CD4-positive, CD25-positive, alpha-beta regulatory T cell (primary cell): ENCODE measurements around the gene JARID2. TPM values are rescaled to one million over a fixed set of nuclear protein-coding genes. Genes with fewer than 3 reads are reported as not detected.

Experiments
- ATAC-seq, 2 donors: fragments of 150-1000 bp; cut with Tn5 transposase; one replicate each; pipeline ENCODE4 v1.10.0; 2021; ENCODE audit warnings: low read depth in 2 of 2, moderate number of reproducible peaks in 2 of 2, moderate library complexity in 1 of 2
- DNase-seq, 3 donors: peaks; one replicate each; pipeline versions ENCODE4 v3.0.0 to v3.0.0-alpha.2; 2012 to 2022; ENCODE audit warnings: mixed read lengths in 1 of 3
- H3K27ac ChIP-seq: one replicate; pipeline ENCODE4 v1.7.0; 2013; ENCODE audit warnings: mild to moderate bottlenecking, low read length; ENCODE audit not compliant: insufficient read depth, poor library complexity, severe bottlenecking
- H3K27me3 ChIP-seq: one replicate; pipeline ENCODE4 v1.7.0; 2013; ENCODE audit warnings: low read length; ENCODE audit not compliant: control insufficient read depth, insufficient read depth
- H3K36me3 ChIP-seq: one replicate; pipeline ENCODE4 v1.7.0; 2013; ENCODE audit warnings: mild to moderate bottlenecking, low read length, moderate library complexity; ENCODE audit not compliant: control insufficient read depth, insufficient read depth
- H3K4me1 ChIP-seq: 2 replicates; pipeline ENCODE4 v1.7.0; 2013; ENCODE audit warnings: mild to moderate bottlenecking, low read length; ENCODE audit not compliant: insufficient read depth, control insufficient read depth, poor library complexity, severe bottlenecking
- H3K4me3 ChIP-seq: one replicate; pipeline ENCODE4 v1.7.0; 2013; ENCODE audit warnings: low read depth, mild to moderate bottlenecking, low read length, moderate library complexity
- H3K9me3 ChIP-seq, 2 experiments: 1 replicate in 1 of 2; 2 replicates in 1 of 2; pipeline ENCODE4 v1.7.0; 2013; ENCODE audit warnings: low read length in 2 of 2, mild to moderate bottlenecking in 1 of 2, moderate library complexity in 1 of 2; ENCODE audit not compliant: control insufficient read depth in 2 of 2
- H3K27ac Mint-ChIP-seq, 3 donors: one replicate each; pipeline ENCODE4 v1.8.0; 2020 to 2022; ENCODE audit warnings: mild to moderate bottlenecking in 3 of 3, mixed read lengths in 3 of 3, moderate library complexity in 2 of 3
- H3K27me3 Mint-ChIP-seq: one replicate; pipeline ENCODE4 v1.8.0; 2022; ENCODE audit warnings: mild to moderate bottlenecking, mixed read lengths
- H3K36me3 Mint-ChIP-seq: one replicate; pipeline ENCODE4 v1.8.0; 2020; ENCODE audit warnings: mixed read lengths
- H3K4me1 Mint-ChIP-seq, 4 donors: one replicate each; pipeline ENCODE4 v1.8.0; 2020 to 2022; ENCODE audit warnings: mixed read lengths in 4 of 4, mild to moderate bottlenecking in 1 of 4
- H3K4me3 Mint-ChIP-seq, 4 donors: one replicate each; pipeline ENCODE4 v1.8.0; 2020 to 2022; ENCODE audit warnings: mild to moderate bottlenecking in 4 of 4, mixed read lengths in 4 of 4, moderate library complexity in 3 of 4
- H3K9me3 Mint-ChIP-seq, 7 donors: one replicate each; pipeline ENCODE4 v1.8.0; 2020 to 2022; ENCODE audit warnings: mixed read lengths in 7 of 7, mild to moderate bottlenecking in 3 of 7, moderate library complexity in 2 of 7
- polyA plus RNA-seq, 4 donors: library from polyadenylated mRNA; unstranded; fragments of 300-500 nt; fragmentation: Illumina TruSeq; gene quantifications; one replicate each; pipeline ENCODE4 v1.2.3, GENCODE V29; 2021
- total RNA-seq: library from RNA; stranded (reverse); gene quantifications from one replicate; pipeline ENCODE4 v1.2.3, GENCODE V29; 2022

Gene JARID2
- total and polyA plus RNA-seq, 5 donors from 2014 or later: 4.1 to 26.1 (median 5.6) TPM

GRCh38 chr6:15511248-15512125, 265.6 kb downstream of the JARID2 start:
- DNase-seq (no peak), ATAC-seq (no peak)
- H3K4me1 ChIP-seq: no peaks in the 10 kb centered on the region
- H3K4me3 ChIP-seq: no peak overlapping the region
- H3K27ac Mint-ChIP-seq: peak overlapping the region in 2 of 3 donors; percentile 67 to 79
- H3K9me3 Mint-ChIP-seq: no peaks in the 10 kb centered on the region
- H3K4me3 Mint-ChIP-seq: no peak overlapping the region
- no peak overlapping the region for H3K27ac ChIP-seq
- no peaks in the 10 kb centered on the region for H3K27me3 Mint-ChIP-seq
- peaks cover 73% of the 10 kb centered on the region for H3K36me3 ChIP-seq
- no peaks in the 10 kb centered on the region for H3K27me3 ChIP-seq
- H3K36me3 Mint-ChIP-seq: peaks cover 50% of the 10 kb centered on the region
- no peaks in the 10 kb centered on the region for H3K9me3 ChIP-seq
- no peaks in the 10 kb centered on the region for H3K4me1 Mint-ChIP-seq

- peak overlapping the region in 1 of 3 donors; percentile 79 for H3K27ac Mint-ChIP-seq
- H3K9me3 Mint-ChIP-seq: no peaks in the 10 kb centered on the region
- no peaks in the 10 kb centered on the region for H3K27me3 Mint-ChIP-seq
- no peaks in the 10 kb centered on the region for H3K4me1 ChIP-seq
- DNase-seq (no peak), ATAC-seq (no peak)
- H3K4me3 ChIP-seq: no peak overlapping the region
- H3K27me3 ChIP-seq: no peaks in the 10 kb centered on the region
- peaks cover 74% of the 10 kb centered on the region for H3K36me3 ChIP-seq
- H3K36me3 Mint-ChIP-seq: peaks cover 45% of the 10 kb centered on the region
- no peak overlapping the region for H3K27ac ChIP-seq
- no peak overlapping the region for H3K4me3 Mint-ChIP-seq
- H3K9me3 ChIP-seq: no peaks in the 10 kb centered on the region
- H3K4me1 Mint-ChIP-seq: no peaks in the 10 kb centered on the region
Measured at GRCh38 chr6:15512126-15512525, 266.3 kb downstream of the JARID2 start.

GRCh38 chr6:15512721-15513120, 266.9 kb downstream of the JARID2 start:
- H3K4me3 ChIP-seq: no peak overlapping the region
- no peaks in the 10 kb centered on the region for H3K4me1 ChIP-seq
- H3K36me3 ChIP-seq: peaks cover 73% of the 10 kb centered on the region
- no peaks in the 10 kb centered on the region for H3K27me3 ChIP-seq
- H3K36me3 Mint-ChIP-seq: peaks cover 44% of the 10 kb centered on the region
- H3K4me1 Mint-ChIP-seq: no peaks in the 10 kb centered on the region
- no peak overlapping the region for H3K27ac ChIP-seq
- no peaks in the 10 kb centered on the region for H3K9me3 Mint-ChIP-seq
- no peak overlapping the region for H3K27ac Mint-ChIP-seq
- H3K27me3 Mint-ChIP-seq: no peaks in the 10 kb centered on the region
- no peaks in the 10 kb centered on the region for H3K9me3 ChIP-seq
- H3K4me3 Mint-ChIP-seq: no peak overlapping the region
- ATAC-seq: no peak
- no peak for DNase-seq

- peaks cover 72% of the 10 kb centered on the region for H3K36me3 ChIP-seq
- DNase-seq: no peak
- peaks cover 47% of the 10 kb centered on the region for H3K36me3 Mint-ChIP-seq
- H3K27me3 ChIP-seq: no peaks in the 10 kb centered on the region
- H3K27ac Mint-ChIP-seq: no peak overlapping the region
- H3K4me1 Mint-ChIP-seq: no peaks in the 10 kb centered on the region
- no peaks in the 10 kb centered on the region for H3K4me1 ChIP-seq
- no peaks in the 10 kb centered on the region for H3K27me3 Mint-ChIP-seq
- no peaks in the 10 kb centered on the region for H3K9me3 Mint-ChIP-seq
- no peak for ATAC-seq
- no peak overlapping the region for H3K27ac ChIP-seq
- H3K9me3 ChIP-seq: no peaks in the 10 kb centered on the region
- no peak overlapping the region for H3K4me3 Mint-ChIP-seq
- no peak overlapping the region for H3K4me3 ChIP-seq
Measured at GRCh38 chr6:15513131-15513771, 267.4 kb downstream of the JARID2 start.

GRCh38 chr6:15513801-15514711, 268.2 kb downstream of the JARID2 start:
- Histone ChIP-seq H3K4me1 (no peaks in the 10 kb centered on the region), H3K9me3 (no peaks in the 10 kb centered on the region), H3K27ac (no peak overlapping the region), H3K4me3 (no peak overlapping the region), H3K36me3 (peaks cover 70% of the 10 kb centered on the region), H3K27me3 (no peaks in the 10 kb centered on the region)
- Mint-ChIP-seq H3K36me3 (peaks cover 44% of the 10 kb centered on the region), H3K9me3 (no peaks in the 10 kb centered on the region), H3K27me3 (no peaks in the 10 kb centered on the region), H3K4me1 (peaks cover 0 to under 1% (median 0%) of the 10 kb centered on the region in 4 donors), H3K4me3 (no peak overlapping the region), H3K27ac (peak overlapping the region in 2 of 3 donors; percentile 20 to 44)
- no peak for DNase-seq
- ATAC-seq: no peak

DNA sequence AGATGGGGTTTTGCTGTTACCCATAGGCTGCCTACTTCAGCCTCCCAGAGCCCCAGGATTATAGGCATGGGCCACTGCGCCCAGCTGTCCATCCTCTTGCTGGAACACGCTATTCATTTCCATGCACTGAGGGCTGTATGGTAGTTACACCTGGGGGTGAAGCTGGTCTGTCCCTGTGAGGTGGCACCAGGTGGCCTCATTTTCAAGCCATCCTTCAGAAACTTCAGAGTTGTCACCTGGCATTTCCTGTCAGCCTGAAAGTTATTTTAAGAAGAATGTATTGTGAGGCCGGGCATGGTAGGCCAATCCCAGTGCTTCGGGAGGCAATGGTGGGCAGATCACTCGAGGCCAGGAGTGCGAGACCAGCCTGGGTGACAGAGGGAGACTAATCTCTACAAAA, 269.4 kb downstream of the JARID2 start:
- no peak for ATAC-seq
- no peaks in the 10 kb centered on the region for H3K4me1 ChIP-seq
- DNase-seq: no peak
- H3K27ac ChIP-seq: no peak overlapping the region
- H3K4me3 ChIP-seq: no peak overlapping the region
- no peaks in the 10 kb centered on the region for H3K27me3 ChIP-seq
- Mint-ChIP-seq H3K27ac (peak overlapping the region in 2 of 3 donors; percentile 10 to 76), H3K27me3 (no peaks in the 10 kb centered on the region), H3K9me3 (no peaks in the 10 kb centered on the region), H3K4me1 (peaks cover 0 to 4% (median 0%) of the 10 kb centered on the region in 4 donors), H3K4me3 (no peak overlapping the region), H3K36me3 (peaks cover 53% of the 10 kb centered on the region)
- H3K9me3 ChIP-seq: no peaks in the 10 kb centered on the region
- H3K36me3 ChIP-seq: peaks cover 75% of the 10 kb centered on the region

GRCh38 chr6:15515660-15516375, 269.9 kb downstream of the JARID2 start:
- peaks cover 0 to 4% (median 0%) of the 10 kb centered on the region in 4 donors for H3K4me1 Mint-ChIP-seq
- H3K36me3 Mint-ChIP-seq: peaks cover 59% of the 10 kb centered on the region
- H3K27ac Mint-ChIP-seq: peak overlapping the region in 2 of 3 donors; percentile 76 to 94
- H3K9me3 ChIP-seq: no peaks in the 10 kb centered on the region
- H3K9me3 Mint-ChIP-seq: no peaks in the 10 kb centered on the region
- no peak overlapping the region for H3K4me3 Mint-ChIP-seq
- H3K27ac ChIP-seq: no peak overlapping the region
- H3K36me3 ChIP-seq: peaks cover 79% of the 10 kb centered on the region
- H3K27me3 Mint-ChIP-seq: no peaks in the 10 kb centered on the region
- ATAC-seq: no peak
- no peak overlapping the region for H3K4me3 ChIP-seq
- H3K27me3 ChIP-seq: no peaks in the 10 kb centered on the region
- no peak for DNase-seq
- H3K4me1 ChIP-seq: no peaks in the 10 kb centered on the region
